Common myeloid progenitor, CD34-positive (primary cell): ENCODE measurements around the gene CHRNB2.

ENCODE experiments used
- CTCF ChIA-PET: fragments of 350-600 bp; sonication (Branson Sonifier 250); formaldehyde crosslinking; loops from one replicate; lab custom pipeline; 2021; ENCODE audit warnings: antibody characterized with exemption; lab: Charles Lee
- POLR2A ChIA-PET: fragments of 350-600 bp; sonication (Branson Sonifier 250); formaldehyde crosslinking; loops from one replicate; lab custom pipeline; 2021; ENCODE audit warnings: antibody characterized with exemption; lab: Charles Lee
- DNase-seq, 3 donors: peaks; one replicate each; pipeline versions ENCODE4 v3.0.0 to v3.0.0-alpha.2; 2013
- H3K27ac ChIP-seq, 2 experiments: 1 replicate in 1 of 2; 2 replicates in 1 of 2; pipeline ENCODE4 v1.7.0; 2013; ENCODE audit warnings: inconsistent platforms in 2 of 2, low read length in 2 of 2, mild to moderate bottlenecking in 2 of 2, low read depth in 1 of 2, moderate library complexity in 1 of 2; ENCODE audit not compliant: severe bottlenecking in 2 of 2, insufficient read depth in 1 of 2, poor library complexity in 1 of 2
- H3K27me3 ChIP-seq, 5 experiments: replicated peaks in 2 of 5; 1 replicate in 3 of 5; 2 replicates in 2 of 5; pipeline versions ENCODE4 v1.6.1 to v1.7.0; 2013; ENCODE audit warnings: low read length in 4 of 5, mild to moderate bottlenecking in 2 of 5, moderate library complexity in 2 of 5, inconsistent platforms in 1 of 5; ENCODE audit not compliant: insufficient read depth in 5 of 5, control insufficient read depth in 4 of 5
- H3K36me3 ChIP-seq, 4 experiments: 1 replicate in 2 of 4; 2 replicates in 2 of 4; pipeline versions ENCODE4 v1.6.1 to v1.7.0; 2013; ENCODE audit warnings: low read length in 3 of 4, control low read depth in 1 of 4, mild to moderate bottlenecking in 1 of 4; ENCODE audit not compliant: control insufficient read depth in 4 of 4, insufficient read depth in 4 of 4
- H3K4me1 ChIP-seq, 4 experiments: 1 replicate in 3 of 4; 2 replicates in 1 of 4; pipeline versions ENCODE4 v1.6.1 to v1.7.1; 2013; ENCODE audit warnings: low read length in 3 of 4, mild to moderate bottlenecking in 3 of 4, control low read depth in 1 of 4, inconsistent platforms in 1 of 4, moderate library complexity in 1 of 4; ENCODE audit not compliant: control insufficient read depth in 4 of 4, insufficient read depth in 4 of 4; ENCODE audit errors: control extremely low read depth in 1 of 4
- H3K4me3 ChIP-seq, 7 experiments: 1 replicate in 4 of 7; 2 replicates in 3 of 7; pipeline versions ENCODE4 v1.5.1 to v1.7.0; 2013; ENCODE audit warnings: mild to moderate bottlenecking in 7 of 7, low read length in 6 of 7, moderate library complexity in 6 of 7, inconsistent platforms in 2 of 7, low read depth in 2 of 7, control low read depth in 1 of 7; ENCODE audit not compliant: insufficient read depth in 4 of 7, control insufficient read depth in 1 of 7; ENCODE audit errors: extremely low read depth in 1 of 7
- H3K9me3 ChIP-seq, 5 experiments: 1 replicate in 4 of 5; 2 replicates in 1 of 5; pipeline versions ENCODE4 v1.6.1 to v1.7.1; 2013; ENCODE audit warnings: low read length in 4 of 5, mild to moderate bottlenecking in 2 of 5, inconsistent platforms in 1 of 5, low read depth in 1 of 5, moderate library complexity in 1 of 5; ENCODE audit not compliant: control insufficient read depth in 4 of 5, insufficient read depth in 2 of 5; ENCODE audit errors: control extremely low read depth in 1 of 5
- WGBS: methylation state at CpG from one replicate; pipeline ENCODE4 v1.1.5; 2013; ENCODE audit not compliant: insufficient coverage; 5-methylcytosine and 5-hydroxymethylcytosine counted together

CHRNB2 gene

DNA sequence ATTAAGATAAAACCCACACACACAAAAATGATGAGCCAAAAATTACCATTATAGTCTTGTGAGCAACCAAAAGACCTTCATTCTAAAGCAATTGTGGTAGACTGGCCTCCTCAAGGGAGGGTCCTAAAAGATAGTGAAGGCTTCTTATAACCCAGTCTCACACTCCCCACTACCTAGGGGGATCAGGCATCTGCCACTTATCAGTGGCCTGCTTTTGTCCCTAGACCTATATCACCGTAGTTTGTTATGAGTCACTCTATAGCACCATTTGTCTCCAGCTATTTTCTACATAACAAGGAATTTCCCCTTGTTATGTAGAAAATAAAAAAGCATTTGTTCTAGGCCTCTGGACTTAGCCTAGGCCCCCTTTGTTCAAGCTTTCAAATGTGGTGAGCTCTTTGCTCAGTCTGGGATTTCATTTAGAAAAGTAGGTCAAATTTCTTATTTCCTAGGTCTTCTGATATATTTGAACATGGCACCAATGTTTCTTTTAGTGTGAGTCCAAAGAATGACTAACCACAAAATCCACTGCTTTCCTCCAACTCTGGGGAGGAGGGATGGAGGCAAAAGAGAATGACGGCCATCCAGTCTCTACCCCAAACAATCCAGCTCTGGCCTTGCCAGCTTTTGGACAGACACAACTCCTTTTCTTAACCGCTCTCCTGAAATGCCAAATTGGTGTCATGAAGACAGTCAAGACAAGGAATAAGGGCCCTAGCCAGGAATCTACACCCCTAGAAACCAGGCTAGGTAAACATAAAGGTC lies 31.5 kb downstream of the CHRNB2 start:
- Histone ChIP-seq H3K27ac (peak overlapping the region in 1 of 2 experiments; percentile 31), H3K4me3 (no peak overlapping the region), H3K27me3 (no peaks in the 10 kb centered on the region), H3K36me3 (peaks cover 22 to 91% (median 71%) of the 10 kb centered on the region in 4 experiments), H3K9me3 (no peaks in the 10 kb centered on the region), H3K4me1 (no peaks in the 10 kb centered on the region)
- ChIA-PET POLR2A (no interaction called here), CTCF (interaction anchor here (0.6 to 2.0 kb wide), 3 partner anchors 15 to 189 kb away, joined by 3 to 8 read pairs (median 3); no protein-coding TSS in a partner anchor)
- WGBS = 90% methylated on average over 2 of the region's 3 CpGs
- DNase-seq = no peak

DNA sequence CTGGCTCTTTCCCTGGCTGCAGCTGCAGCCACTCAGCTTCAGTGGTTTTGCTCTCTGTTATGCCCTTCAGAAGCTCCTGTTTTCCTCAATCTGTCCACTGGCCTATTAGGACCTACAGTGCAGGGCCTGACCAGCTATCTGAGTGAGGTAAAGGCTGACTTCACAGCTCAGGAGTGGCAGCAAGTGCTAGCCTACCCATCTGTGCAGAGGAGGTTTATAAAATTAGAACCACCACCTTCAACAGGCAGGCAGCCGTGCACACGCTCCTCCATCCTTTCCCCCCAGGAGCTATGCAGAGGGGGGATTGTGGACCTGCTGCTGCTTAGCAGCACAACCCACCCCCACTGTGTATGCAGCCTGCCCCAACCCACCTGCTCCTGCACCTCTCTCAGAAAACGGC lies 32.1 kb downstream of the CHRNB2 start:
- Histone ChIP-seq H3K9me3 (no peaks in the 10 kb centered on the region), H3K27me3 (no peaks in the 10 kb centered on the region), H3K4me1 (no peaks in the 10 kb centered on the region), H3K4me3 (no peak overlapping the region), H3K27ac (no peak overlapping the region), H3K36me3 (peaks cover 16 to 90% (median 68%) of the 10 kb centered on the region in 4 experiments)
- ChIA-PET CTCF (interaction anchor here (1.4 to 2.0 kb wide), 2 partner anchors 8 to 40 kb away, joined by 4 to 8 read pairs; no protein-coding TSS in a partner anchor), POLR2A (no interaction called here)
- no peak for DNase-seq
- no CpG with 5 or more reads among the region's 3 CpGs for WGBS

DNA sequence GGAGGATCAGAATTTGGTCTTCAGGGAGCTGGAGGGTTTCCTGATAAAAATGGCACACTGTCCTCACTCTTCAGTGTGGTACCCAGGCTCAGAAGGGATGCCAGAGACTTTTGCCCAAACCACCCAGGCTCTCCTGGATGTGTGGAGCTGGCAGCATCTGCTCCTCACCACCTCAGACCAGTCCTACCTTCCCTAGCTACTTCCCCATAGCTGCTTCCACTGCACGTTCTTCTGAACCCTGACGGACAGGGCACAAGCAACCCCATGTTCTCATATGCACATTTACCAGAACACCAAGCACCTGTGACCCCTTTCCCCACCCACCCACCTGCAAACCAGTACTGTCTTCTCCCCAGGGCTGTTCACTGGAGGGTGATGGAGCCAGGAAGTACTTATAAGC lies 35.7 kb downstream of the CHRNB2 start:
- Histone ChIP-seq H3K27ac (no peak overlapping the region), H3K4me3 (no peak overlapping the region), H3K27me3 (no peaks in the 10 kb centered on the region), H3K4me1 (peaks cover 7 to 19% (median 10%) of the 10 kb centered on the region in 4 experiments), H3K36me3 (peaks cover 9 to 65% (median 47%) of the 10 kb centered on the region in 4 experiments), H3K9me3 (no peaks in the 10 kb centered on the region)
- ChIA-PET CTCF (interaction anchor here (0.8 kb wide), 1 partner anchor 64 kb away, joined by 3 read pairs; no protein-coding TSS in a partner anchor), POLR2A (no interaction called here)
- WGBS = no CpG with 5 or more reads among the region's 2 CpGs
- no peak for DNase-seq

DNA sequence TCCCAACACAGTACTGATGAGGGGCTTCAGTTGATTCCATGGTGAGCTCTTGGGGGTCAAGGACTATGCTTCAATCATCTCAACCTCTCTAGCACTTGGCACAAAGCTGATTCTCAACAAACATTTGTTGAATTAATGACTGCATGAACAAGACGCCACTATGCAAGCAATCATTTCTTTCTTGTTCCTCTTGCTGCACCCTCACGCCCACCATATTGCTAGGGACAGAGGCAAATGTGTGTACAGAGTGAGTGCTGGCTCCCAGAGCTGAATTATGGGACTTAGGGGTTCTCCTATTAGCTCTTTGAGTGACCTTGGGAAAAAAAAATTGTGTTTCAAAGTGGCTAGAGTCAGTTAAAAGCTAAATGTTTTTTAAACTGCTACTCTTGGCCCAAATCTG lies 38.0 kb downstream of the CHRNB2 start:
- no peak for DNase-seq
- Histone ChIP-seq H3K27me3 (no peaks in the 10 kb centered on the region), H3K9me3 (no peaks in the 10 kb centered on the region), H3K36me3 (peaks cover 9 to 48% (median 31%) of the 10 kb centered on the region in 4 experiments), H3K4me3 (no peak overlapping the region), H3K4me1 (peaks cover 21 to 34% (median 26%) of the 10 kb centered on the region in 4 experiments), H3K27ac (no peak overlapping the region)
- ChIA-PET CTCF (interaction anchor here (0.6 to 2.2 kb wide), 10 partner anchors 8 to 455 kb away, joined by 3 to 10 read pairs (median 4); no protein-coding TSS in a partner anchor), POLR2A (no interaction called here)
- 88% methylated on average over 2 of the region's 2 CpGs for WGBS

DNA sequence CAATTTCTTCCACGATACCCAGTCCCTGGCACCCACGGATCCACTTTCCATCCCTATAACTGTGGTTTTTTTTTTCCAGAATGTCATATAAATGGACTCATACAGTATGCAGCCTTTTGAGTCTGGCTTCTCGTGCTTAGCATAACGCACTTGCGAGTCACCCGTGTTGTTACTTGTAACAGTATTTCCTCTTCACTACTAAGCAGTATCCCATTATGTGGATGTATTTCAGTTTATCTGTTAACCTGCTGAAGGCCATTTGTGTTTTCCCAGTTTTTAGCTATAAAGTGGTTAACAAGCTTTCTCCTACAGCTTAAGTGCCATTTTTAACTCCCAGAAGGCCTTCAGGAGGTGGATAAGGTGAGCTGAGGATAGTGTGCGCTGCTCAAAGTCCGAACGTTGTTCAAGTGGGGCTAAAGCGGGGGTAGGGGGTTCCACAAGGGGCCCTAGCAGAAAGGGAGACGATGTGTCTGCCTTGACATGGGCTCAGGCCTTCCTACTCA lies 39.6 kb downstream of the CHRNB2 start:
- Histone ChIP-seq H3K27ac (peak overlapping the region; percentile 88 to 96), H3K27me3 (no peaks in the 10 kb centered on the region), H3K4me1 (peaks cover 21 to 38% (median 28%) of the 10 kb centered on the region in 4 experiments), H3K9me3 (no peaks in the 10 kb centered on the region), H3K36me3 (peaks cover 2 to 32% (median 17%) of the 10 kb centered on the region in 4 experiments), H3K4me3 (peak overlapping the region; percentile 56 to 100 (median 95))
- peak in 1 of 3 donors; percentile 44 for DNase-seq
- ChIA-PET CTCF (interaction anchor here (1.0 kb wide), 1 partner anchor 20 kb away, joined by 4 read pairs; no protein-coding TSS in a partner anchor), POLR2A (interaction anchor here (0.5 to 0.8 kb wide), 3 partner anchors 19 to 113 kb away, joined by 3 to 4 read pairs (median 3); no protein-coding TSS in a partner anchor)
- WGBS = 13% methylated on average over 6 of the region's 11 CpGs

DNA sequence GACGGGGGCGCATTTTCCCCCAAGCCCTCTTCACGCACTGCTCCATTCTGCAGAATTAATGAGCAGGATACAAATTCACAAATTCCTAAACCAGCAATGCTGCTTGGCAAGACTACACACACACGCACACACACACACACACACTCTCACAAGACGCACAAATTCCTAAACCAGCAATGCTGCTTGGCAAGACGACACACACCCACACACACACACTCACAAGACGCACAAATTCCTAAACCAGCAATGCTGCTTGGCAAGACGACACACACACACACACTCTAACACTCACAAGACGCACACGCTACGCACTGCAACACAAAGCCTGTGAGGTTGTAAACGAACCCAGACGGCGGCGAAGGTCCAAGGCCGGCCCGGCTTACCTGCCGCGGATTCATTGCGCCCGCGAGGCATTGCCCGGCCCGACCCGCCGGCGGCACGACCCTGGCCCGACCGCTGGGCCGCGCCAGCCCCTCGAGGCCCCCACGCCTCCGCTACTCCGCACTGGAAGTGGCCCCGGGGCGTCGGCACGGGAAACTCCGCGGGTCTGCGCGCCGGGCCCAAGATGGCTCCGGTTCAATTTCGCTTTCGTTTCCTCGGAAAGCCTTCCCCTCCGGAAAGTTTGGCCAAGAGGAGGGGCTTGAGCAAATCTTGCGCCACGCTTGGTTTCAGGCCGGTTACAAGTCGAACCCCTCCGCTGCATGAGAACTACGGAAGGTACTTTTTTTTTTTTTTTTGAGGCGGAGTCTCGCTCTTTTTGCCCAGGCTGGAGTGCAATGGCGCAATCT lies 40.2 kb downstream of the CHRNB2 start, which contains the start of gene ADAR:
ADAR (minus strand) TSS at position 578 of the 788 bp plus-strand sequence; CDS start at position 398, 180 bp downstream.
- 0% methylated on average over 49 of the region's 59 CpGs for WGBS
- POLR2A ChIA-PET = interaction anchor here (0.7 to 0.8 kb wide), 2 partner anchors 18 to 54 kb away, joined by 3 read pairs; no protein-coding TSS in a partner anchor
- H3K4me1 ChIP-seq = peaks cover 21 to 38% (median 28%) of the 10 kb centered on the region in 4 experiments

More for the DNA sequence above, 40.2 kb downstream of the CHRNB2 start, which contains the start of gene ADAR:
- Histone ChIP-seq H3K4me3 (peak within 1 kb of the TSS; percentile 56 to 100 (median 95)), H3K36me3 (peaks cover 2 to 25% (median 12%) of the 10 kb centered on the region in 4 experiments), H3K27me3 (no peaks in the 10 kb centered on the region), H3K9me3 (no peaks in the 10 kb centered on the region), H3K27ac (peak within 1 kb of the TSS; percentile 88 to 96)
- CTCF ChIA-PET = interaction anchor here (3.1 kb wide), 1 partner anchor 16 kb away, joined by 15 read pairs; no protein-coding TSS in a partner anchor
- peak; percentile 98 to 99 (median 99) for DNase-seq
